ENCODE data around the gene KRT86.

GRCh38 chr12:52342781-52343490 lies 68.5 kb downstream of the KRT86 start:
- TF ChIP-seq EZH2 (IDR thresholded peaks at IDR 0.05; ENCODE audit: low read length, missing control alignments) (no peak), CTCF (conservative IDR thresholded peaks at IDR 0.05 in 1 of 2, IDR thresholded peaks at IDR 0.05 in 1 of 2; ENCODE audit: low read depth in 1 of 2, low read length in 2 of 2) (no peak)
